HG02588 (cell line): ENCODE measurements around the gene BRSK2.

ENCODE experiments used
- ATAC-seq: cut with Tn5 transposase; IDR thresholded peaks from one replicate; pipeline ENCODE4 v1.9.1; 2021; ENCODE audit warnings: mild to moderate bottlenecking, moderate library complexity; ENCODE audit not compliant: unreplicated experiment

Gene BRSK2

GRCh38 chr11:1395773-1396374 is 6.1 kb downstream of the BRSK2 start:
- ATAC-seq, result no peak

GRCh38 chr11:1396375-1396841 is 6.7 kb downstream of the BRSK2 start:
- ATAC-seq, result no peak

- no peak for ATAC-seq
These were observed 7.6 kb downstream of the BRSK2 start for GRCh38 chr11:1397146-1397861.

GRCh38 chr11:1397862-1398527 is 8.3 kb downstream of the BRSK2 start:
- ATAC-seq, result no peak

GRCh38 chr11:1398528-1399235 is 8.9 kb downstream of the BRSK2 start:
- no peak for ATAC-seq

GRCh38 chr11:1399386-1400316 is 9.9 kb downstream of the BRSK2 start:
- ATAC-seq, result no peak

GRCh38 chr11:1400317-1401170 is 10.8 kb downstream of the BRSK2 start:
- no peak for ATAC-seq

- ATAC-seq, result no peak
These were observed 11.4 kb downstream of the BRSK2 start for GRCh38 chr11:1401171-1401445.

- ATAC-seq, result no peak
These were observed 12.0 kb downstream of the BRSK2 start for GRCh38 chr11:1401656-1402221.

GRCh38 chr11:1402355-1403077 is 12.8 kb downstream of the BRSK2 start:
- ATAC-seq, result no peak

- ATAC-seq, result no peak
These were observed 13.4 kb downstream of the BRSK2 start for GRCh38 chr11:1403078-1403620.

- ATAC-seq, result no peak
These were observed 14.2 kb downstream of the BRSK2 start for GRCh38 chr11:1403721-1404460.

- ATAC-seq, result no peak
These were observed 14.9 kb downstream of the BRSK2 start for GRCh38 chr11:1404461-1405185.

GRCh38 chr11:1405186-1406020 is 15.7 kb downstream of the BRSK2 start:
- no peak for ATAC-seq

GRCh38 chr11:1406571-1407485 is 17.1 kb downstream of the BRSK2 start:
- no peak for ATAC-seq
